SK-N-SH (cell line): ENCODE results near the gene GPR61.

Experiments
- CHD2 ChIP-seq: fragments of 150-350 bp; IDR thresholded peaks from 2 replicates; pipeline ENCODE4 v1.6.1; 2018; ENCODE audit warnings: low read length; ENCODE audit not compliant: partially characterized antibody
- EZH2phosphoT487 ChIP-seq: fragments of 200-600 bp; sonication (generic); IDR thresholded peaks from 2 replicates; pipeline ENCODE4 v1.6.1; 2017; ENCODE audit warnings: low read depth, mixed run types, mild to moderate bottlenecking, antibody characterized with exemption, moderate library complexity, borderline replicate concordance
- JUND ChIP-seq: IDR thresholded peaks from 2 replicates; pipeline ENCODE4 v1.4.0; 2012
- MXI1 ChIP-seq: IDR thresholded peaks from 2 replicates; pipeline ENCODE4 v1.6.1; 2012; ENCODE audit warnings: mild to moderate bottlenecking, low read depth, low read length, improper control_type of control experiment
- POLR2AphosphoS5 ChIP-seq: IDR thresholded peaks from 2 replicates; pipeline ENCODE4 v1.6.1; 2012; ENCODE audit warnings: low read depth, low read length
- RAD21 ChIP-seq: IDR thresholded peaks from 2 replicates; pipeline ENCODE4 v1.6.1; 2012; ENCODE audit warnings: mild to moderate bottlenecking, low read length
- RXRA ChIP-seq: IDR thresholded peaks from 2 replicates; pipeline ENCODE4 v1.4.0; 2012; ENCODE audit warnings: low read depth, mild to moderate bottlenecking, borderline replicate concordance
- SMC3 ChIP-seq: IDR thresholded peaks from 2 replicates; pipeline ENCODE4 v1.6.1; 2012; ENCODE audit warnings: low read depth, low read length, improper control_type of control experiment
- USF1 ChIP-seq: IDR thresholded peaks from 2 replicates; pipeline ENCODE4 v1.4.0; 2012; ENCODE audit warnings: low read depth, borderline replicate concordance
- YY1 ChIP-seq: IDR thresholded peaks from 2 replicates; pipeline ENCODE4 v1.4.0; 2012; ENCODE audit warnings: low read depth, mild to moderate bottlenecking
- TF ChIP-seq, protein P1 (sequence below): IDR thresholded peaks from 2 replicates; pipeline ENCODE4 v1.6.1; 2012; ENCODE audit warnings: mild to moderate bottlenecking, low read depth, low read length, moderate library complexity
- TF ChIP-seq, protein P2 (sequence below): fragments of 200-600 bp; sonication (generic); IDR thresholded peaks from 2 replicates; pipeline ENCODE4 v1.6.1; 2017; ENCODE audit warnings: antibody characterized with exemption, mild to moderate bottlenecking, moderate library complexity
- TF ChIP-seq, protein P3 (sequence below): IDR thresholded peaks from 2 replicates; pipeline ENCODE4 v1.4.0; 2012; ENCODE audit warnings: low read depth, borderline replicate concordance

DNA sequence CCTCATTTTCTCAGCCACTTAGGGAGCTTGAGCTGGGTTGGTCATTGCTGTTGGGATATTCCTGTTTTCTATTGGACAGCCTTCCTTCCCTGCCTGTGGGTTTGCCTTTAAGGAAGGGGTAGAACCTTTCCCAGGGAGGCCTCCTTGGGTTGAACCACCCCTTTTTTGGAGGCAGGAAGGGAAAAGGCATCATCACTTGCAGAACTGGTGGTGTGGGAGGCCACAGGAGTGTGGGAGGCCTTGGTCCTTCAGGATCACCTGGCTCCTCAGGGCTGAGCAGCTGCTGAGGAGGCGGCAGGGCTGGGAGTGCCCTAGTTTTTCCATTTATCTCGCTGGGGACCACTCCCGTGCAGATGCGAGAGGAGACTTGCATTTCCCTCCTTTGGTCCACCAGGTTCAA, 46.4 kb upstream of the GPR61 start:
- TF ChIP-seq YY1 = no peak
- TF ChIP-seq SMC3 = no peak
- no peak for TF ChIP-seq RXRA
- TF ChIP-seq, protein P1, sequence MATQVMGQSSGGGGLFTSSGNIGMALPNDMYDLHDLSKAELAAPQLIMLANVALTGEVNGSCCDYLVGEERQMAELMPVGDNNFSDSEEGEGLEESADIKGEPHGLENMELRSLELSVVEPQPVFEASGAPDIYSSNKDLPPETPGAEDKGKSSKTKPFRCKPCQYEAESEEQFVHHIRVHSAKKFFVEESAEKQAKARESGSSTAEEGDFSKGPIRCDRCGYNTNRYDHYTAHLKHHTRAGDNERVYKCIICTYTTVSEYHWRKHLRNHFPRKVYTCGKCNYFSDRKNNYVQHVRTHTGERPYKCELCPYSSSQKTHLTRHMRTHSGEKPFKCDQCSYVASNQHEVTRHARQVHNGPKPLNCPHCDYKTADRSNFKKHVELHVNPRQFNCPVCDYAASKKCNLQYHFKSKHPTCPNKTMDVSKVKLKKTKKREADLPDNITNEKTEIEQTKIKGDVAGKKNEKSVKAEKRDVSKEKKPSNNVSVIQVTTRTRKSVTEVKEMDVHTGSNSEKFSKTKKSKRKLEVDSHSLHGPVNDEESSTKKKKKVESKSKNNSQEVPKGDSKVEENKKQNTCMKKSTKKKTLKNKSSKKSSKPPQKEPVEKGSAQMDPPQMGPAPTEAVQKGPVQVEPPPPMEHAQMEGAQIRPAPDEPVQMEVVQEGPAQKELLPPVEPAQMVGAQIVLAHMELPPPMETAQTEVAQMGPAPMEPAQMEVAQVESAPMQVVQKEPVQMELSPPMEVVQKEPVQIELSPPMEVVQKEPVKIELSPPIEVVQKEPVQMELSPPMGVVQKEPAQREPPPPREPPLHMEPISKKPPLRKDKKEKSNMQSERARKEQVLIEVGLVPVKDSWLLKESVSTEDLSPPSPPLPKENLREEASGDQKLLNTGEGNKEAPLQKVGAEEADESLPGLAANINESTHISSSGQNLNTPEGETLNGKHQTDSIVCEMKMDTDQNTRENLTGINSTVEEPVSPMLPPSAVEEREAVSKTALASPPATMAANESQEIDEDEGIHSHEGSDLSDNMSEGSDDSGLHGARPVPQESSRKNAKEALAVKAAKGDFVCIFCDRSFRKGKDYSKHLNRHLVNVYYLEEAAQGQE = no peak
- TF ChIP-seq, protein P2, sequence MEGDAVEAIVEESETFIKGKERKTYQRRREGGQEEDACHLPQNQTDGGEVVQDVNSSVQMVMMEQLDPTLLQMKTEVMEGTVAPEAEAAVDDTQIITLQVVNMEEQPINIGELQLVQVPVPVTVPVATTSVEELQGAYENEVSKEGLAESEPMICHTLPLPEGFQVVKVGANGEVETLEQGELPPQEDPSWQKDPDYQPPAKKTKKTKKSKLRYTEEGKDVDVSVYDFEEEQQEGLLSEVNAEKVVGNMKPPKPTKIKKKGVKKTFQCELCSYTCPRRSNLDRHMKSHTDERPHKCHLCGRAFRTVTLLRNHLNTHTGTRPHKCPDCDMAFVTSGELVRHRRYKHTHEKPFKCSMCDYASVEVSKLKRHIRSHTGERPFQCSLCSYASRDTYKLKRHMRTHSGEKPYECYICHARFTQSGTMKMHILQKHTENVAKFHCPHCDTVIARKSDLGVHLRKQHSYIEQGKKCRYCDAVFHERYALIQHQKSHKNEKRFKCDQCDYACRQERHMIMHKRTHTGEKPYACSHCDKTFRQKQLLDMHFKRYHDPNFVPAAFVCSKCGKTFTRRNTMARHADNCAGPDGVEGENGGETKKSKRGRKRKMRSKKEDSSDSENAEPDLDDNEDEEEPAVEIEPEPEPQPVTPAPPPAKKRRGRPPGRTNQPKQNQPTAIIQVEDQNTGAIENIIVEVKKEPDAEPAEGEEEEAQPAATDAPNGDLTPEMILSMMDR = no peak
- TF ChIP-seq CHD2 = no peak
- TF ChIP-seq POLR2AphosphoS5 = no peak
- no peak for TF ChIP-seq MXI1
- TF ChIP-seq EZH2phosphoT487 = no peak
- TF ChIP-seq USF1 = no peak
- TF ChIP-seq JUND = no peak
- TF ChIP-seq, protein P3, sequence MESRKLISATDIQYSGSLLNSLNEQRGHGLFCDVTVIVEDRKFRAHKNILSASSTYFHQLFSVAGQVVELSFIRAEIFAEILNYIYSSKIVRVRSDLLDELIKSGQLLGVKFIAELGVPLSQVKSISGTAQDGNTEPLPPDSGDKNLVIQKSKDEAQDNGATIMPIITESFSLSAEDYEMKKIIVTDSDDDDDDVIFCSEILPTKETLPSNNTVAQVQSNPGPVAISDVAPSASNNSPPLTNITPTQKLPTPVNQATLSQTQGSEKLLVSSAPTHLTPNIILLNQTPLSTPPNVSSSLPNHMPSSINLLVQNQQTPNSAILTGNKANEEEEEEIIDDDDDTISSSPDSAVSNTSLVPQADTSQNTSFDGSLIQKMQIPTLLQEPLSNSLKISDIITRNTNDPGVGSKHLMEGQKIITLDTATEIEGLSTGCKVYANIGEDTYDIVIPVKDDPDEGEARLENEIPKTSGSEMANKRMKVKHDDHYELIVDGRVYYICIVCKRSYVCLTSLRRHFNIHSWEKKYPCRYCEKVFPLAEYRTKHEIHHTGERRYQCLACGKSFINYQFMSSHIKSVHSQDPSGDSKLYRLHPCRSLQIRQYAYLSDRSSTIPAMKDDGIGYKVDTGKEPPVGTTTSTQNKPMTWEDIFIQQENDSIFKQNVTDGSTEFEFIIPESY = no peak
- no peak for TF ChIP-seq RAD21
